OCI-M2 (cell line): Measurements from ENCODE around the gene ACOXL.

ENCODE experiments used
- DNase-seq: peaks from one replicate; lab custom pipeline; 2025; ENCODE audit not compliant: unreplicated experiment; lab: John Stamatoyannopoulos, UW

ACOXL gene

DNA sequence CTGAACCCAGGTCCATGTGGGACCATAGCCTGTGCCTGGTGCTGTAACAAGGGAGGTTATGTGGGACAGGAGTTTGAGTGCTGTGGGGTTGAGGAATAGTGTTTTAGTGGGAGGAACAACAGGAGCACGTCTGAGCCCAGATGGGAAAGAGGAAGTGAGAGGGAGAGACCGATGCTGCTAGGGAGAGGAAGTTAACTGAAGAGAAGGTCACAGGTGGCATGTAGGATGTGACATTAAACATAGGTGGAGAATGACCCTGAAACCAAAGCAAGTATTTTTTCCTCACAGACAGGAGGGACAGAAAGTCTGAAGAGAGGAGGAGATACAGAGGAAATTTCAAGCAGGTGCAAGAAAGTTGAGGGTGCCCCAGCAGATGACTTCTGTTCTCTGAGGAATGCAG, 87.8 kb downstream of the ACOXL start:
- DNase-seq = no peak

- no peak for DNase-seq
These were observed 90.8 kb downstream of the ACOXL start for GRCh38 chr2:110823165-110823564.

DNA sequence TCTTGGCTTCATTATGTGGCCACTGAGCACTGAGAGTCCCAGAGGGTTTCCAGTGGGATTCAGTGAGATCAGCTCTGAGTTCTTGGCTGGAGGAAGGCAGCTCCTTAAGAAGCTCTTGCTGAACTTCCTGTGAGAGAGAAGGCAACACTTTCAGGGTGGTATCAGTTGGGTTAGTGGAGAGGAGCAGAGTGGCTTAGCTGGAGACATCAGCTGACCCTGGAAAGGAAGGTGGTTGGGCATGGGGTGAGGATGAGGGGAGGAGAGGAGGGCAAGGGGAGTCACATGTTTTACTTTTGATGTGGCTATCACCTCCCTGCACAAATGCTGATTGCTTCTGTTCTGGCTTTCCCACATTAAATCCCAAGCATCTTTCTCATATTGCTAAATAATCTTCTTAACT, 95.1 kb downstream of the ACOXL start:
- no peak for DNase-seq

GRCh38 chr2:110828330-110828729, 96.0 kb downstream of the ACOXL start:
- no peak for DNase-seq

DNA sequence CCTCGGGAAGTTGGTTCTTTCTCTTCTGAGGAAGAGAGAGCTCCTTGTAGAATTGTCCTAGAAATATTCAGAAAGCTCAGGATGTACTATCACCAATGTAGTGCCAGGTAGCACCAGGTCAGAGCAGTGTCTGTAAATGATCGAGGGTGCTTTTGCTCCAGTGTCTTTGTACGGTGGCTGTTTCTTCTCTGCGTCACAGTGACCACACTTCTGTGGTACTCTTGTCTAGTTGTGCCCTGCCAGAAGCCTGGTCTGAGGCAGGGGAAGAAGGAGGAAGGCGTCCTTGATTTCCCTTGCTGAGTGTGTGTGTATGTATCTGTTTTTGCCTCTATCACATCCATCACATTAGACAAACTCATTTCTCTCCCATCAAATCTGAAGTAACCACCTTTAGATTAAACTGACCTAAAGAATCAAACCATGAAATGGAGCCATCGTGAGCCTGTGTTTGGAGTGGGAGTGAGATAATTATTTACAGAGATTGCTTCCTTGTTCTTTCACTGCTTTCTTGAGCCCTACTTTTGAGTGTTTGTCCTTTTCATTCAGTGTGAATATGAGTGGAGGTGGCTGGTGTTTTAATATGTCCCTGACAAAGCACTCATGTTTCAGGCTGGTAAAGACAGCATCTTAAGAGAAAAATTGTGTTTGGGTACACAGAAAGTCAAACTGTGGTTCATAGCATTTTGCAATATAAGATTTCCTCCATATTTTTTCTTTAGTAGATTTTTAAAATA, 97.2 kb downstream of the ACOXL start:
- DNase-seq = no peak

DNA sequence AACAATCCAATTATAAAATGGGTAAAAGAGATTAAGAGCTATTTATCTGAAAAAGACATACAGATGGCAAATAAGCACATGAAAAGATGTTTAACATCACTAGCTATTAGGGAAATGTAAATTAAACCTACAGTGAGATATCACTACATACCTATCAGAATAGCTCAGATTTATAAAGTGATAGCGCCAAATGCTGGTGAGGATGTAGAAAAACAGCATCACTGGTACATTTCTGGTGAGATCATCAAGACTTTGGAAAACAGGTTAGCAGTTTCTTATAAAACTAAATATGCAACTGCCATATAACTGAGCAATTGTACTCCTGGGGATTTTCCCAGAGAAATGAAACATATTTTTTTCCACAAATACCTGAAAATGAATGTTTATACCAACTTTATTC, 100.4 kb downstream of the ACOXL start:
- DNase-seq = no peak

GRCh38 chr2:110834134-110834827, 101.9 kb downstream of the ACOXL start:
- DNase-seq = no peak

DNA sequence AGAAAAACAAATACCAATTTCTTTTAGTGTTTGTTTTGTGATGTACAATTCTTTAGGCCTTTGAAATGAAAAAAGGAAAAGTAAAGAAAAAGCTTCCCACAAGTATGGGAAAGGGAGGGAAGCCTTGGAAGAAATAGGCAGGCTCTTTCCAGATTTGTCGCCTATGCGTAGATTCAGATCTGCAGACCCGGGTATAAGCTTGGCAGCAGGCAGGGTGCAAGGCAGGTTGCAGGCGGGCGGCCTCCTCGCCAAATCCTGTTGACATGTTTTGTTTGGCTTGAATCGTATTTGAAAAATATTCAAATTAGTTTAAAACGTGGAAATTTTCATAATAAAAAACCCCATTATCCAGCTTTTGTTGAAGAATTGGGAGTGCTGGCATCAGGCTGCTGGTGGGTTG, 104.3 kb downstream of the ACOXL start:
- DNase-seq = no peak

DNA sequence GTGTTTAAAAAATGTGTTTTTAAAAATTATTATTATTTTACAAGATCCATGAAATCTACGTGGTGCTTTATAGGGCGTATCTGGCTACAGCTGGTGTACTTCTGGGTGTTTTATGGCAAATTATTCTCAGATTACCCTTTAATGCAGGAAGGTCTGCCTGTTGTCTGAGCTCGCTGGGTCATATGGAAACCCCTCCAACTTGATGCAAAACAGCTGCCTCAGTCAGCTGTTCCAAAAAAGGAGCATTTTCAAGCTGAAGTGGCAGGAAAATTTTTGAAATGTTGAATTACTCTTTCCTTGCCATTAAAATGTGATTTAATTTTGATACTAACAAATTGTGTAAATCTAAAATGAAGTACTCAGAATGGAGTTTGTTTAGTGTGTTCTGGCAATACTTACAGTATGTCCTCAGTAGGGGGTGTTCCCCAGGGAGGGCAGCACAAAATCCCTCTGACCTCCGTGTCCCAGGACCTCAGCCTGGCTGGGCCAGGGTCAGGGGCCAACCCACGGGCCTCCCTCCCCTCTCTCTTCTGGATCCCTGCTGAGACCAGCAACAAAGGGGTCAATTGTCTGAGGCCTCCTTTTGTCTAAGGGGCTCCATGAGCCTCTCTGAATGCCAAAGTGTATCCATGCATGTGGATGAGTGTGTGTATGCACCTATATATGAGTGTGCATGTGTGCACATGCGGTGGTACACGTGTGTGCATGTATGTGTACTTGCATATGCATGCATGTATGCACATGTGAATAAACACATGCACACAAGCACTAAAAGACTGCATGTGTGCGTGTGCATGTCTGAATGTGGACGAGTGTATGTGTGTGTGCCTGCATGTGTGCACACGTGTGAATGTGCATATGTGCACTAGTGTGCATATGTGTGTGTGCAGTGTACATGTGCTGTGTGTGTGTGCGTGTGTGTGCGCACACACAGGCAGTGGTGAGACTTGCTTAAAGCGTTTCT, 105.4 kb downstream of the ACOXL start:
- DNase-seq = no peak

- DNase-seq = no peak
These were observed 106.4 kb downstream of the ACOXL start for GRCh38 chr2:110838657-110839384.

DNA sequence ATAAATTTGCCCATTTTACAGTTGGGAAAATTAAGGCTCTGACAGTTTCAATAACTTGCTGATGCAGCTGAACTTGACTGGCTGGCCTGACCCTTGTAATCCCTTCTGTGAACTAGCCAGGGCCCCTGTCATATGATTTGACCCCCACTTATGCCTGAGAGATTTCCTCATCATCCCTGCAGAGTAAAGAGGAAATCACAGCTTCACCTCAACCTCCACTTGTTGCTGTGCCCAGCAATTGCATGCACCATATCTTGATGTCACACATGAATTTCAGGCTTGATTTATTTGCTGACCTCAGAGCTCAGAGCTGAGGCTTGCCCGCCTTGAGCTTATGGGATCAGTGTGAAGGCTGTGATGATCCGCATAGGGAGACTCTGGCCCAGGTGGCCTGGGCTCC, 108.1 kb downstream of the ACOXL start:
- no peak for DNase-seq

DNA sequence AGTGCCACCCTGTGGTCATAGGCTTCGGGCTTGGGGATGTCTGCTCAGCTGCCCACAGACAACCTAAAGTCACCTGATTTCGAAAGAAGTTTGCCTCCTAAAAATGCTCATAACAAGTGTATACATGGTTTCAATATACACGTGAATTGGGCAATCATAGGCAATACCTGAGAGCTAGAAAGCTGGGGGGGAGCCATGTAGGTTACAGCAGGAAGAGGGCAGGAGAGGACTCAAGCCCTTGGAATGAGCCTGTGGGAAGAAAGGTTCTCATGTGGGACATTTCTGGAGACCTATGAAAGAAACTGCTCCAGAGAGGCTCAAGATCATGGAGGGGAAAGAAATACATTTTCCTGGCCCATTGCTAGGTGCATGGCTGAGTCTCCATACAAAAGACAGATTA, 109.7 kb downstream of the ACOXL start:
- no peak for DNase-seq

GRCh38 chr2:110843496-110843895, 111.1 kb downstream of the ACOXL start:
- DNase-seq = no peak

DNA sequence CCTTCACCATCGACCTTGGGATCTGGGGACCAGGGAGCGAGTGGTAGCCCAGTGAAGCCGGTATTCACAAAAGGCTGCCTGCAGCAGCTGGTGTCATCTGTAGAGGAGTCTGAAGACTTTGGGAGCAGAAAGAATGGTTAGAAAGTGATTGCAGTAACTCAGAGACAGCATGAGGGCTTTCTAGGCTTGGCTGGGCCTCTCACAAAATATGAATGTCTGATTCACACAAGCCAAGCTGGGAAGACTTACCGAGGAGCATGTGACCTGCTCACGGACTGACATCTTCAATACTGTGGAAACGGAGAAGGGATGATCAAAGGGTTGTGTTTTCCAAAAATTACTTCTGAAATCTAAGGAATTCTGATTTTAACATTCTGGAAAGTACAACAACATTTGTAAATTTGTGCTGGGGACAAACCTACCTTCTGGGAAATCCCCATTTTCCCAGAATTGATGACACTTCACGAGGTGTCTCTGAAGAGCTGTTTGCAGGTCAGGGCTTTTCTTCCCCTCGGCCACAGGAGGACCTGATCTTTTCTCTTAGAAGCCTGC, 111.7 kb downstream of the ACOXL start:
- DNase-seq = no peak

DNA sequence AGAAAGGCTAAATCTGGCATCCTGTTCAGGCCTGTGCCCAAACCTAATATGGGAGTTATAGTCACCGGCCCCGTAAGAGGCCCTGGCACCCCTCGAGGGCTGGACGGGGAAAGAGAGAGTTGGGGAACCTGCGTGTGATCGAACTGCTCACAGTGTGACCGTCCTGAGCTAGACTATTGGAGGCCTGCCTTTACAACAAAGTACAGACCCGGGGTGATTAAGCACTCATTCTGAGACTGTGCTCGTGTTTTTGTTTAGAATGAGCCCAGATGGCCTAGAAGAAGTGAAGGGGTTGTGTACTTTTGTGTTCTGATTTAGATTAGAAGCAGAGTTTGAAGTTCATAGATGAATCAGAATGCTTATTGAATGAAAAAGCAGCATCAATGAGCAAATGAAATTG, 115.3 kb downstream of the ACOXL start:
- DNase-seq = no peak

DNA sequence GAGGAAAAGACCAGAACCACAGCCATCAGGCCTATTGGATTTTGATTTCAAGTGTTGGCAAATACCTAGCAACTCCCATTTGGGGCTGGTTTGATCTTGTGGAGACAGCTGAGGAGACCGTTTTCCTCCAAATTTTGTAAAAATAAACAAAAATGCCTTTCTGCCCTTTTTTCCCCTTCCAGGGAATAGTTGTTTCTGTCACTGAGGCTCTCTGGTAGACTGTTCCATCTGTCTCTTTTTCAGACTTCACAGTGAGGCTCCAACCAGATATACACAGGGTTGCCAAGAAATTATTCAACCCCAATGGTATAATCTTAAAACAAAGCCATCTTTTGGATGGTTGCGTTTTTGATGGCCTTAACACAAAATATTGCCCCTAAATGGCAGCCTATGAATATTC, 115.7 kb downstream of the ACOXL start:
- DNase-seq = no peak

DNA sequence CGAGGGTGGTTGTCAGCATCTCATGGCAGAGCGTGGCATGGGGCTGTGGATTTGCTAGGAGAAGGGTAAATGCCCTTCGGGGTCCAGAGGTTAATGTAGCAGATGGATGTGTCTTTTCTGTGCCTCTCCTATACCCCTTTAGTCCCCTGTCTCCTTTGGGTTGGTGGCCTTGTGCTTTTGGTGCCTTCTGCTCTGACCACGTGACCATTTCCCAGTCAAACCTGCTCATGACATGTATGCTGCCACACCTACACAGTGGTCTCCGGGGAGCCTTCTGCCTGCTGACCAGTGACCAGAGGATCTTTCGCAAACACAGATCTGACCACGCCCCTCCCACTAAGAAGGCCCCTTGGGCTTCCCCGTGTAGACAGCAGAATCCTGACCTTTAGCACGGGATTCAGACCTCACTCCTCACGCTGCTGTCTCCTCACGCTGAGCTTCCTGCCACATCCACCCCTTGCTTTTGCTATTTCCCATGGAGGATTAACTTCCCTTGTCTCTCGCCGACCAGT, 116.2 kb downstream of the ACOXL start:
- DNase-seq = no peak

GRCh38 chr2:110851531-110851930, 119.2 kb downstream of the ACOXL start:
- DNase-seq = no peak

DNA sequence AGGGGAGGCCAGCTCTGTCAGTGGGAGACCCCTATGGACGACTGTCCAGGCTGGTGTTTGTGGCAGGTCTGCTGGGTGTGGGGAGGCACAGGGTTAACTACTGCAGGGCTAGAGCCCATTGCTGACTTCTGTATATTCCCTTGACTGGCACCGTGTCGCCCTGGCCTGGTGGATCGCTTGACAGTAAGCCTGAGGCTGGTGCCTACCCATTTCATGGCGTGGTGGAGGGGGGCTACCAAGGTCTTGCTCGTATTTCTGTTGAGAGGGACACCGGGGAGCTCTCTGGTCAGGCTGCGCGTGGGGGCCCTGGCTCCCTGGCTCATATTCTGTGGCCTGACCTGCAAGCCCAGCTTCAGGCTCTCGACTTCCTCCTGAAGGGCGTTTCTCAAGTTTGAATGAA, 119.7 kb downstream of the ACOXL start:
- no peak for DNase-seq

GRCh38 chr2:110852541-110853263, 120.3 kb downstream of the ACOXL start:
- DNase-seq = no peak
